Measurements from ENCODE around the gene SOCS3.

GRCh38 chr17:78314683-78315354 lies 45.1 kb downstream of the SOCS3 start:
- TF ChIP-seq CTCF (IDR thresholded peaks at IDR 0.05; ENCODE audit: low read length) (peak; percentile 9; the same call in 1 of the 2 replicates), EZH2 (IDR thresholded peaks at IDR 0.05; ENCODE audit: borderline replicate concordance, low read length) (no peak)
